HG03342 (cell line): ENCODE data around the gene C6orf132.

Experiments used
- ATAC-seq: cut with Tn5 transposase; IDR thresholded peaks from one replicate; pipeline ENCODE4 v1.9.1; 2021; ENCODE audit warnings: mild to moderate bottlenecking, moderate library complexity; ENCODE audit not compliant: unreplicated experiment

Gene C6orf132

GRCh38 chr6:42079941-42080464 is 62.4 kb downstream of the C6orf132 start:
- no peak for ATAC-seq

GRCh38 chr6:42078386-42078785 is 64.0 kb downstream of the C6orf132 start:
- ATAC-seq, result no peak

- no peak for ATAC-seq
Observed at GRCh38 chr6:42075159-42075838, 67.1 kb downstream of the C6orf132 start.

- no peak for ATAC-seq
Observed at GRCh38 chr6:42073287-42073686, 69.1 kb downstream of the C6orf132 start.

- no peak for ATAC-seq
Observed at GRCh38 chr6:42071881-42072583, 70.4 kb downstream of the C6orf132 start.

GRCh38 chr6:42068872-42069522 is 73.4 kb downstream of the C6orf132 start:
- no peak for ATAC-seq

GRCh38 chr6:42068173-42068572 is 74.2 kb downstream of the C6orf132 start:
- no peak for ATAC-seq

GRCh38 chr6:42066156-42066675 is 76.2 kb downstream of the C6orf132 start:
- ATAC-seq, result no peak

GRCh38 chr6:42059743-42060142 is 82.7 kb downstream of the C6orf132 start:
- ATAC-seq, result no peak

- ATAC-seq, result no peak
Observed at GRCh38 chr6:42053601-42054000, 88.8 kb downstream of the C6orf132 start.

GRCh38 chr6:42051268-42051653 is 91.2 kb downstream of the C6orf132 start:
- no peak for ATAC-seq
